Activated CD8-positive, alpha-beta memory T cell treated with anti-CD3 and anti-CD28 coated beads for 1 hour (primary cell): Measurements from ENCODE around the gene ZNF622.

Experiments
- DNase-seq, 2 donors: peaks; one replicate each; pipeline ENCODE4 v3.0.0-alpha.2; 2020; ENCODE audit warnings: low read depth in 1 of 2; ENCODE audit errors: extremely low read depth in 1 of 2

Gene ZNF622

GRCh38 chr5:16465544-16466432 is at the start of gene ZNF622:
ZNF622 (minus strand) TSS chr5:16465800; CDS start chr5:16465665, 135 bp downstream.
- DNase-seq = peak; percentile 67 to 78

- no peak for DNase-seq
These were observed 44.5 kb upstream of the ZNF622 start for GRCh38 chr5:16510098-16510497.

DNA sequence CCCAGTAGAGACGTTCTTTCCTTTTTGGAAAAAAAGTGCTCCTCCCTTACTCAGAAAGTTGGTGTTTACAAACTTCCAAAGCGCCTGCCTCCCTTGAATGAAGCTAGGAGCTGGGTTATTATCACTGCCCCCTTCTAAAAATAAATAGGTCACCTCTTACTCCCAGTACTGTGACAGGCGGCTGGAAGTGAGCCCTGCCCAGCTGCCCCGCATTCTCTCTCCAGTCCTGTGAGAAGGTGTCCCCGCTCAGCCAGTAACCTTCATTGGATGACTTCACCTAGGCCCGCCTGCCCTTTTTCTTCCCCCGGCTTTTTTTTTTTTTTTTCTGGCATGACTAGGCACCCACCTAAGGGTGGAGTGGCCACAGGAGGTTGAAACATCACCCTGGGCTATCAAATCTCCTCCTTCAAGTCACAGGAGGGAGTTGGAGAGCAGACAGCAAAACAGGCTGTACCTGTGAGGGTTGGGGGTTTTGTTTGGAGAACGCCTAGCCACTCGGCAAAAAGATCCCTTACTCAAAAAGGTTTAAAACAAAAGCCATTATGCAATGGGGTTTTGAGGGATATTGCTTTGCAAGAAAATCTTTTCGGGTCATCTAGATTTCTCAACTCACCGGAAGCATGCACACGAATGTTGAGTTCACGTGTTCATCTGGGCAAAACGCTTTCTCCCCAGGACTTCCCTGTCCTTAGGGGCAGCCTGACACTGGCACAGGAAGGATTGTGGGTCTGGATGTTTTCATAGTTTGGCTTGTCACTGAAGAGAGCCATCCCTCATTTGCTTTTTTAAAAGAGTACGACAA is 43.3 kb upstream of the ZNF622 start:
- DNase-seq = no peak

DNA sequence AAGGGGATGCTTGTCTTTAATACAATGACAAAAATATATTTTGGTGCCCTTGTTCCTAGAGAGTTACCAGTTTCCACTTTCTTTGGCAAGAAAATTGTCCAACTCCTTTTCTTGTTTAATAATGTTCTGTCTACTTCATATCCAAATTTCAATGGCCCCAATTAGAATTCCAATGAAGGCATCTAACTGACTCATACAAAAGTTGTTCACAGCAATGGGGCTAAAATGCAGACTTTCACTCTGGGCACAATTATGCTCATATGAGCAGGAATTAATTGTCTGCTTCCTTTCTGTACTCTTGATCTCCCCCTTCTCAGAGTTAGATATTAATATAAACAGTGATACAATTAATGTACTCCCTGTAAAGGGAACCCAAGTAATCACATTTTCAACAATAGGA is 42.1 kb upstream of the ZNF622 start:
- DNase-seq = no peak

DNA sequence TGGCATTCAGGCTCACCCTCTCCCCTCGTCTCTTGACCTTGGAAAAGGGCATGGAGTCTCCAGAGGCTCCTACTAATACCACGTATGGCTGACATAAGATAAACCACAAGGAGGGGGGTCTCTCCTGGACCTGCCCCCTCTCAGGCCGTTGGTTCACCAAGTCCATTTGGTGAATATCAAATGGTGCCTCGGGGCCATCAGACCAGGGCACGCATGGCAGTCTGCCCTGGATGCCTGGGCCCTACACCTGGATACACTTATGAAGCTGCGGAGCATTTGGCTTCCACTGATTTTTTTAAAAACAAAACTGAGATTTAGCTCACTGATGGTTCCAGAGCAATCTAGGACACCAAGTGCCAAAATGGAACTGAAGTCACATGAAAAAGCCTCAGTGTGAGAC is 40.3 kb upstream of the ZNF622 start:
- DNase-seq = no peak

DNA sequence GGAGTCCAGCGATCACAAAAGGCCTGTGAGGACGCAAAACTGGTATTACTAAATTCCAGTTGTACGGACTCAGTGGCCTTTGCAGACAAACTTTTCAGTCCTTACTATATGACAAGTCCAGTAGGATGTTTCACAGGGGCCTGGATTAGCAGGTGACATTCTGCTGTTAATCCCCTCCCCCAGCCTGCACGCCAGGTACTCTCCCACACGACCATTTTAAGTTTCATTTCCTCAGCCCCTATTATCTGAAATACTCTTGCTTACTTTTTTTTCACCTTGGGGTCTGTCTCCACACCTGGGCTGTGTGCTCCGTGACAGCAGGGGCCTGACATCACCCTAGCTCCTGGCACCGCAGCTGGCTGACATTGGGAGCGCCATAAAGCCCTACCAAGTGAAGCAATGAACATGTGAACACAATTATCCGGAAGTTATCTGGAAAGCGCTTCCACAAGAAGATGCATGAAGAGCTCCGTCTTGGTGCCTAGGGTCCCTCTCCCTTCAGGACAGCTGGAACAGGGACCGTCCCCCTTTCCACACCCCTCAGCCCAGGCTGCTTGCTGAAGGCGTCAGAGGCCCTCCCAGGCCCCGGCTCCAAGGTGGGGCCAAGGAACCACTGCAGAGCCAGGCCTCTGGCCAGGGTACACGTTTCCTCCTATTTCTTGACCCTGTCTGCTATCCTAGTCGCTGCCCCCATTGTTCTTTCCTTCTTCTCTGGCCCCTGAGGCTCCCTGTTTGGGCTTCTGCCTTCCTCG is 39.7 kb upstream of the ZNF622 start:
- DNase-seq = no peak

DNA sequence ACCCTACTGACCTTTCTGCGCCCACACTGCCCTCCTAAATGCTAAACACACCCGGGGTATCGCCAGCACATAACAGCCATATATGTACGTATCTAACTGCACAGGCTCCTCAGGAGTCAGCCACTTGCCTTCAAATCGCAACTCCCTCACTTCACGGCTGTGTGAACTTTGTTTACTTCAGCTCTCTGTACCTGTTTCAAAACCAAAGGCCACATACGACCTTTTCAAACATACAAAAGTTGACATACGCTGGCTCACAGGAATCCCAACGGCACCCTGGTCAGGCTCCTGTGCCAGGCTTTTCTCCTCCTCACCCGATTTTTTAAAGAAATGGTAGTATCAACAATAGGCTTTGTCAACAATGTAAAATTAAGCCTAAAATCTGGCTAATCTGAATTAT is 39.0 kb upstream of the ZNF622 start:
- DNase-seq = no peak

- no peak for DNase-seq
These were observed 37.3 kb upstream of the ZNF622 start for GRCh38 chr5:16502866-16503265.

GRCh38 chr5:16500024-16500423 is 34.4 kb upstream of the ZNF622 start:
- DNase-seq = no peak

DNA sequence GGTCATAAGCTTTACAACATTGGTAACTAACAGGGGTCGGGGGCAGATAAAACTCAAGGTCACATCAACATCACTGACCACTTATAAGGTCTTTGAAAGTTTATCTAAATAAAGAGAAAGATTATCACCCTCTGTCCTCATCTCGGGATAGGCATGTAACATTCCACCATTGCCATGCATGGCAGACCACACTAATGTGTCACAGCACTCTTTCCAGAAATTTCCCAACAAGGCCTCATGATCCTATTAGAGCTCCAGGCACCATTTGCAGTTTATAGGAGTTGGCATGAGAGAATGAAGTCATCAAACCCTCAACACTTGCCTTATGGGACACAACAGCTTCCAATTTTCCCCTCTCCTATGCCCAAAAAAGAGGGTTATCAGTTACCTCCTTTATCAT is 31.9 kb upstream of the ZNF622 start:
- DNase-seq = no peak

DNA sequence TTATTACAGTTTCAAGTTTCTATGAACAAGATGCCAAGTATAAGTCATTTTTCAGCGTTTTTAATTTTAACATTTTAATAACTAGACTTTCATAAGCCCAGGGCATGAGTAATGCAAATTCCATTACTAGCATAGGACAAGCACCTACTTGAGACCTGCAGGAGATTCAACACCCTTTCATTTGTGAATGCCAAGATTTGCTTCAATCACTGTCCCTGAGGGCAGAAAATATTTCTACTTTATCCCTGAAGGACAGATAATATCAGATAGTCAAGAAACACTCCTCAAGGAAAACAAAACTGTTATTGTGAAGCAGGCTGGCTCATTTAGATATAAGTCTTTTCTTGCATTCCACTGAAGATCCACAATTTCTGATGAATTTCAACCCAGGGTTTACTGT is 27.7 kb upstream of the ZNF622 start:
- DNase-seq = no peak

- no peak for DNase-seq
These were observed 27.0 kb upstream of the ZNF622 start for GRCh38 chr5:16492398-16493140.

- DNase-seq = no peak
These were observed 25.3 kb upstream of the ZNF622 start for GRCh38 chr5:16490911-16491310.

GRCh38 chr5:16489322-16489791 is 23.8 kb upstream of the ZNF622 start:
- no peak for DNase-seq

- DNase-seq = no peak
These were observed 21.9 kb upstream of the ZNF622 start for GRCh38 chr5:16487456-16487855.

GRCh38 chr5:16486711-16487111 is 21.1 kb upstream of the ZNF622 start:
- DNase-seq = no peak

DNA sequence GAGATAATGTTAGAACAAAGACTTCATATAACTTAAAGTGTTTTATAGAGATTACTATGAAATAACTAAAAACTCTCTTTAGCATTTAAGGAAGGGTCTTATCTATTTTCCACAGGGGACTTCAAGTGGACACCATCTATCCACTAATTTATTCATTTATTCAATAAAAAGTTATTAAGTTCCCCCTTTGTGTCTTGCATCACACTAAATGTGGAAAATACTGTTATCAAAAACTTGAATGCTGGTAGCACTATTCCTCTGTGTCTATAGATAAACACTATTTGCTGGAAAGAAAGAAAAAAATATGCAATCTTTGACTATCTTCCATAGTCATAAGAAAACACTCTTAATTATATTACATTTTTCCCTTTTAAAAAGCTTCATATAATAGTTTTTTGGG is 20.1 kb upstream of the ZNF622 start:
- DNase-seq = no peak

- DNase-seq = no peak
These were observed 18.5 kb upstream of the ZNF622 start for GRCh38 chr5:16484081-16484480.

GRCh38 chr5:16483361-16483760 is 17.8 kb upstream of the ZNF622 start:
- DNase-seq = no peak

DNA sequence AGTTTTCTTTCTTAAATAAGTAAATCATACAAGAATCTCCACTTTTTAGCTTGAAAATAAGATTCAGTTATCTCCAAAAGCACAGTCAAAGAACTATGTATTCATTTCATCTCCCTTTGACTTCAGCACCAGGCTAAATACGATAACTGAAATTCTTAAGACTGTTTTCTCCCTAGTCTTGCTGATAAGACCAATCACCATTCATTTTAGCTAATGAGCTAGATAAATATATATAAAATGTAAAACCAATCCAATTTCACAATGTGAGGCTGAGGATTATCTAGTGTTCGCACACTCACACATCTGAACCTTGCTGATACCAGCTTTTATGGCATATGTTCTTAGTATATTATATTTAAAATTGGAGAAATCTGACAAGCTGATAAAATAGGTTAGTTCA is 17.3 kb upstream of the ZNF622 start:
- DNase-seq = no peak
